GM12891 (cell line): Measurements from ENCODE around the gene EEF1G.
"Not testable (repeated sequence)": the region's sequence is repeated elsewhere in the genome, so short reads cannot be mapped to it uniquely, and the experiment has no call there.

Experiments
- DNase-seq: peaks from one replicate; pipeline ENCODE4 v3.0.0; 2011; ENCODE audit warnings: low spot score; ENCODE audit not compliant: insufficient read length
- FAIRE-seq: peaks from 2 replicates; lab custom pipeline; 2011; peaks lifted over from hg19 to GRCh38; lab: Jason Lieb, UNC
- PAX5 ChIP-seq: IDR thresholded peaks from 2 replicates; pipeline ENCODE4 v1.6.1; 2011; ENCODE audit warnings: low read length, moderate library complexity, mild to moderate bottlenecking; ENCODE audit not compliant: insufficient read depth, severe bottlenecking
- POLR2A ChIP-seq: IDR thresholded peaks from 2 replicates; pipeline ENCODE4 v1.6.1; 2011; ENCODE audit warnings: low read depth, low read length, control low read depth
- POLR2AphosphoS5 ChIP-seq: IDR thresholded peaks from 2 replicates; pipeline ENCODE4 v1.6.1; 2011; ENCODE audit warnings: low read depth, low read length, control low read depth
- POU2F2 ChIP-seq: IDR thresholded peaks from 2 replicates; pipeline ENCODE4 v1.6.1; 2011; ENCODE audit warnings: low read depth, mild to moderate bottlenecking, control low read depth, low read length, moderate library complexity
- SPI1 ChIP-seq: IDR thresholded peaks from 2 replicates; pipeline ENCODE4 v1.6.1; 2011; ENCODE audit warnings: low read depth, low read length, control low read depth
- TAF1 ChIP-seq: IDR thresholded peaks from 2 replicates; pipeline ENCODE4 v1.6.1; 2011; ENCODE audit warnings: low read depth, low read length, control low read depth

The EEF1G gene

GRCh38 chr11:62567018-62567633, 6.6 kb downstream of the EEF1G start:
- TF ChIP-seq POU2F2 (no peak), POLR2A (0 out of 2 replicates have a peak, but pooled peaks have one; percentile 13)
- no peak for FAIRE-seq

GRCh38 chr11:62566247-62566646, 7.4 kb downstream of the EEF1G start:
- TF ChIP-seq TAF1: no peak
- no peak for TF ChIP-seq POLR2A
- TF ChIP-seq SPI1: no peak
- no peak for TF ChIP-seq POLR2AphosphoS5
- no peak for TF ChIP-seq PAX5
- no peak for TF ChIP-seq POU2F2
- FAIRE-seq (no peak), DNase-seq (no peak)

More at GRCh38 chr11:62567018-62567633, 6.6 kb downstream of the EEF1G start:
- no peak for DNase-seq

- TF ChIP-seq POU2F2: no peak
- TF ChIP-seq PAX5: no peak
- no peak for TF ChIP-seq POLR2AphosphoS5
- no peak for TF ChIP-seq SPI1
- TF ChIP-seq POLR2A: no peak
- TF ChIP-seq TAF1: no peak
- FAIRE-seq: no peak
- DNase-seq: no peak
Observed at GRCh38 chr11:62565100-62565802, 8.4 kb downstream of the EEF1G start.

GRCh38 chr11:62561677-62562230, 11.9 kb downstream of the EEF1G start:
- not testable (repeated sequence) for FAIRE-seq, DNase-seq

- no peak for DNase-seq
- no peak for FAIRE-seq
- TF ChIP-seq POLR2A (no peak), SPI1 (no peak), POU2F2 (no peak), PAX5 (no peak), POLR2AphosphoS5 (no peak), TAF1 (no peak)
Observed at GRCh38 chr11:62560566-62561103, 13.1 kb downstream of the EEF1G start.

GRCh38 chr11:62559626-62560025, 14.1 kb downstream of the EEF1G start:
- not testable (repeated sequence) for FAIRE-seq, DNase-seq

- FAIRE-seq: no peak
- DNase-seq: no peak
Observed at GRCh38 chr11:62559204-62559603, 14.5 kb downstream of the EEF1G start.

GRCh38 chr11:62558669-62559068, 15.0 kb downstream of the EEF1G start:
- FAIRE-seq (no peak), DNase-seq (no peak)

More at GRCh38 chr11:62559204-62559603, 14.5 kb downstream of the EEF1G start:
- TF ChIP-seq TAF1: no peak
- no peak for TF ChIP-seq POLR2A
- TF ChIP-seq PAX5: no peak
- no peak for TF ChIP-seq SPI1
- TF ChIP-seq POU2F2: no peak
- no peak for TF ChIP-seq POLR2AphosphoS5

GRCh38 chr11:62556875-62557631, 16.6 kb downstream of the EEF1G start:
- DNase-seq: no peak
- TF ChIP-seq POLR2A (no peak), TAF1 (no peak), PAX5 (peak; percentile 48), POLR2AphosphoS5 (no peak)
- FAIRE-seq: no peak

More at GRCh38 chr11:62558669-62559068, 15.0 kb downstream of the EEF1G start:
- TF ChIP-seq POLR2A: peak; percentile 34; the same call in 1 of the 2 replicates
- TF ChIP-seq POU2F2: no peak
